Pancreas (tissue), 10 donors: ENCODE measurements around the gene CHPT1. TPM values are rescaled to one million over a fixed set of nuclear protein-coding genes. Genes with fewer than 3 reads are reported as not detected.

ENCODE experiments used
- ATAC-seq, 4 donors: fragments of 200-7000 bp; cut with Tn5 transposase; one replicate each; pipeline versions ENCODE4 v1.8.0 to v1.9.1; 2020; ENCODE audit warnings: mild to moderate bottlenecking in 4 of 4, moderate library complexity in 4 of 4
- DNase-seq, 6 donors: peaks; one replicate each; pipeline ENCODE4 v3.0.0-alpha.2; 2020
- FAIRE-seq: peaks from 2 replicates; lab custom pipeline; 2012; peaks lifted over from hg19 to GRCh38; lab: Jason Lieb, UNC
- H3K27ac ChIP-seq, 4 donors: fragments of 200-600 bp; sonication (generic); 1 replicate in 3 of 4; 2 replicates in 1 of 4; pipeline versions ENCODE4 v1.5.0 to v1.8.0; 2020
- H3K27me3 ChIP-seq, 4 donors: fragments of 200-600 bp; one replicate each; pipeline ENCODE4 v1.8.0; 2021
- H3K36me3 ChIP-seq, 3 donors: fragments of 200-600 bp; sonication (generic) in 1 of 3; one replicate each; pipeline versions ENCODE4 v1.5.0 to v1.8.0; 2020 to 2021
- H3K4me1 ChIP-seq, 3 donors: fragments of 200-600 bp; one replicate each; pipeline ENCODE4 v1.8.0; 2021
- H3K4me3 ChIP-seq, 4 donors: fragments of 200-600 bp; sonication (generic) in 2 of 4; one replicate each; pipeline versions ENCODE4 v1.5.0 to v1.8.0; 2020 to 2021
- H3K9me3 ChIP-seq, 4 donors: fragments of 200-600 bp; one replicate each; pipeline ENCODE4 v1.8.0; 2021
- WGBS, 2 donors: extraction: QIAGEN DNeasy Blood & Tissue Kit; methylation state at CpG; one replicate each; pipeline ENCODE4 v1.1.7; 2013; 5-methylcytosine and 5-hydroxymethylcytosine counted together
- intact Hi-C, 3 donors: fragments of 100-400 bp; cut with DNase I; formaldehyde crosslinking; loops; one replicate each; pipeline versions ENCODE4 v1.11.1 to v1.14.2; 2022
- polyA plus RNA-seq, 2 donors: library from polyadenylated mRNA; stranded (reverse); fragments of 200-250 nt; gene quantifications; one replicate each; pipeline ENCODE4 v1.2.3, GENCODE V29; 2013
- total RNA-seq, 6 donors: library from RNA; stranded (reverse); fragmentation: NEBNext Ultra II Directional in 4 of 6; extraction: Animal tissue kit (Norgen Biotek cat#: 25700) in 4 of 6; gene quantifications; one replicate each; pipeline versions ENCODE4 v1.2.1 to v1.2.4, GENCODE V29; 2021 to 2023
- TF ChIP-seq, protein P1 (sequence below), 4 donors: fragments of 200-600 bp; sonication (generic) in 3 of 4; IDR thresholded peaks; one replicate each; pipeline versions ENCODE4 v1.5.0 to v1.8.0; 2021; ENCODE audit warnings: antibody characterized with exemption in 4 of 4
- donor health status: healthy with polysubstance abuse.
- donor health status: DM: no; HTN: no; CAD: no; lungs with moderate emphysema.
- donor health status: DM: no; HTN: no; CAD: no.
- donor health status: control.
- donor health status: control.
- donor health status: Bipolar disorder and iron deficiency.
- donor health status: DM: yes; HTN: yes; CAD: no.
- donor health status: DM: no; HTN: no; CAD: no.
- donor health status: DM: no; HTN: no; CAD: no.
- donor health status: DM: yes; HTN: yes; CAD: no.

The CHPT1 gene
- total and polyA plus RNA-seq, 8 donors, result 10.3 to 27.3 (median 14.2) TPM

DNA sequence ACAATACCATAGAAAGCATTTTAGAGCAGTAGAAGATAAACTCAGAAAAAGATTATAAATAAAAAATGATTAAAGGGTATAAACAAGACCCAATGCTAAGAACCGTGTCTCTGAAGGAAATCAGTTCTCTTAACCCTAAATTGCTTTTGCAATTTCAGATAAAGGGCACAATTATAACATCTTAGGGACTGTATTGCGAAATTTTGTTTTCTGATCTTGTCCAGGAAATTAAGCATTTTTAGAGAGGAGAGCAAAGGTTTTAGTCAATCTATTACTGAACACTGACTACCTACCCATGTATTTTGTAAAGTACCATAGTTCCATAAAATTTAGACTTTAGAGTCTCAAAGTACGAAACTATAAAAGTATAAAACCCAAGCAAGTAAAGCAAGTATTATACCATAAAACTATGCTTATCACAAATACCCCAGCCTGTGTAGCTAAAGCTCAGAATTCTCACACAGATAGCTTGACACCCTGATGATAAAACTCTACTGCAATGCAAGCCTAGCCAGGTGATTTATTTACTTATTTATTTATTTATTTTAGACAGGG lies 6.8 kb upstream of the CHPT1 start:
- Histone ChIP-seq H3K36me3 (no peaks in the 10 kb centered on the region), H3K27ac (no peak overlapping the region), H3K4me3 (no peak overlapping the region), H3K27me3 (no peaks in the 10 kb centered on the region), H3K4me1 (no peaks in the 10 kb centered on the region), H3K9me3 (no peaks in the 10 kb centered on the region)
- no peak for DNase-seq
- intact Hi-C loops, result no loop called here
- no peak for ATAC-seq
- WGBS, 2 donors, result 54 to 70% methylated on average over 3 of the region's 3 CpGs
- FAIRE-seq, result no peak
- TF ChIP-seq, protein P1, sequence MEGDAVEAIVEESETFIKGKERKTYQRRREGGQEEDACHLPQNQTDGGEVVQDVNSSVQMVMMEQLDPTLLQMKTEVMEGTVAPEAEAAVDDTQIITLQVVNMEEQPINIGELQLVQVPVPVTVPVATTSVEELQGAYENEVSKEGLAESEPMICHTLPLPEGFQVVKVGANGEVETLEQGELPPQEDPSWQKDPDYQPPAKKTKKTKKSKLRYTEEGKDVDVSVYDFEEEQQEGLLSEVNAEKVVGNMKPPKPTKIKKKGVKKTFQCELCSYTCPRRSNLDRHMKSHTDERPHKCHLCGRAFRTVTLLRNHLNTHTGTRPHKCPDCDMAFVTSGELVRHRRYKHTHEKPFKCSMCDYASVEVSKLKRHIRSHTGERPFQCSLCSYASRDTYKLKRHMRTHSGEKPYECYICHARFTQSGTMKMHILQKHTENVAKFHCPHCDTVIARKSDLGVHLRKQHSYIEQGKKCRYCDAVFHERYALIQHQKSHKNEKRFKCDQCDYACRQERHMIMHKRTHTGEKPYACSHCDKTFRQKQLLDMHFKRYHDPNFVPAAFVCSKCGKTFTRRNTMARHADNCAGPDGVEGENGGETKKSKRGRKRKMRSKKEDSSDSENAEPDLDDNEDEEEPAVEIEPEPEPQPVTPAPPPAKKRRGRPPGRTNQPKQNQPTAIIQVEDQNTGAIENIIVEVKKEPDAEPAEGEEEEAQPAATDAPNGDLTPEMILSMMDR (IDR thresholded peaks at IDR 0.05), result no peak

DNA sequence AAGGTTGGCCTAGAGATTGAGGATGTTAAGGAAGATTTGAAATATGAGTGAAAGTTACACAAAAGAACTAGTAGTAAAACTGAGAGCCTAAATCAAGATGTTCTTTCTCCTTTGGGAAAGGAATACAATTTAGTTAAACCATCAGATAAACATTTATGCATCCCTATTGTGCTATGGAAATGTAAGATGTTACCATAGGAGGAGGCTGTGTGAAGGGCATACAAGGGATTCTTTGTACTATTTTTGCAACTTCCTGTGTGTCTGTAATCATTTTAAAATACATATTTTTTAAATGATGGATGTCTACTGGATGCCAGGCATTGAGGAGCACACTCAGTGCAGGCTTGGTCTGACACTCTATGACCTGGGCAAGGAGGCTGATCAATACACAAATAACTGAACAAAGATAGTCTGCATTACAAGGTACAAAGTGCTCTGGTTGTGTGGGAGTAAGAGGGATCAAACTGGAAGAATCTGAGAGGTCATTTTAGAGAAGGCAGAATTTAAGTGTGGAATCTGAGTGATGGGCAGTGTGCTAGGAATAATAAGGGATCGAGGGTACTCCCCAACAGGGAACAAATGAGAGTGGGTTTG lies 5.8 kb upstream of the CHPT1 start:
- no peak overlapping the region for H3K27ac ChIP-seq
- DNase-seq (no peak), FAIRE-seq (no peak), ATAC-seq (no peak)
- TF ChIP-seq, protein P1 (IDR thresholded peaks at IDR 0.05), result no peak
- 89 to 100% methylated on average over 1 of the region's 1 CpG for WGBS, 2 donors
- H3K4me1 ChIP-seq, result peaks cover 5 to 8% (median 6%) of the 10 kb centered on the region in 3 donors
- no peaks in the 10 kb centered on the region for H3K36me3 ChIP-seq
- intact Hi-C loops, result no loop called here
- no peaks in the 10 kb centered on the region for H3K27me3 ChIP-seq
- no peak overlapping the region for H3K4me3 ChIP-seq
- H3K9me3 ChIP-seq, result no peaks in the 10 kb centered on the region

- Histone ChIP-seq H3K27ac (no peak overlapping the region), H3K4me1 (peaks cover 8 to 17% (median 9%) of the 10 kb centered on the region in 3 donors), H3K36me3 (no peaks in the 10 kb centered on the region), H3K4me3 (no peak overlapping the region), H3K27me3 (no peaks in the 10 kb centered on the region), H3K9me3 (no peaks in the 10 kb centered on the region)
- no peak for DNase-seq
- no peak for ATAC-seq
- FAIRE-seq, result no peak
- intact Hi-C loops, result no loop called here
- TF ChIP-seq, protein P1 (IDR thresholded peaks at IDR 0.05), result no peak
- 94 to 96% methylated on average over 2 of the region's 2 CpGs for WGBS, 2 donors
Measured at GRCh38 chr12:101694297-101694848, 3.1 kb upstream of the CHPT1 start.

GRCh38 chr12:101694986-101695385 lies 2.5 kb upstream of the CHPT1 start:
- intact Hi-C loops, result no loop called here
- no peak for FAIRE-seq

More at GRCh38 chr12:101694986-101695385, 2.5 kb upstream of the CHPT1 start:
- DNase-seq (no peak), ATAC-seq (no peak)
- TF ChIP-seq, protein P1 (IDR thresholded peaks at IDR 0.05), result no peak
- Histone ChIP-seq H3K36me3 (no peaks in the 10 kb centered on the region), H3K4me1 (peaks cover 8 to 20% (median 9%) of the 10 kb centered on the region in 3 donors), H3K9me3 (no peaks in the 10 kb centered on the region), H3K27me3 (no peaks in the 10 kb centered on the region), H3K27ac (no peak overlapping the region), H3K4me3 (no peak overlapping the region)
- WGBS, 2 donors, result 96 to 99% methylated on average over 2 of the region's 2 CpGs
